Ascending aorta (tissue), 2 donors: ENCODE measurements around the gene ELF3. TPM values are rescaled to one million over a fixed set of nuclear protein-coding genes. Genes with fewer than 3 reads are reported as not detected.
"Not testable (repeated sequence)": the region's sequence is repeated elsewhere in the genome, so short reads cannot be mapped to it uniquely, and the experiment has no call there.

Experiments used
- DNase-seq, 2 donors: peaks; one replicate each; pipeline ENCODE4 v3.0.0-alpha.2; 2019; ENCODE audit warnings: low spot score in 2 of 2
- H3K27ac ChIP-seq, 2 donors: fragments of 200-600 bp; sonication (generic); one replicate each; pipeline ENCODE4 v1.5.1; 2016 to 2017; ENCODE audit warnings: mild to moderate bottlenecking in 1 of 2
- H3K27me3 ChIP-seq: fragments of 200-600 bp; sonication (generic); one replicate; pipeline ENCODE4 v1.5.1; 2017
- H3K36me3 ChIP-seq, 2 donors: fragments of 200-600 bp; sonication (generic); one replicate each; pipeline ENCODE4 v1.5.1; 2016
- H3K4me1 ChIP-seq, 2 donors: fragments of 200-600 bp; sonication (generic); one replicate each; pipeline ENCODE4 v1.5.1; 2016 to 2017; ENCODE audit warnings: mild to moderate bottlenecking in 1 of 2
- H3K4me3 ChIP-seq, 2 donors: fragments of 200-600 bp; sonication (generic); one replicate each; pipeline ENCODE4 v1.5.1; 2016 to 2017; ENCODE audit warnings: mild to moderate bottlenecking in 1 of 2
- H3K9me3 ChIP-seq, 2 donors: fragments of 200-600 bp; sonication (generic); one replicate each; pipeline ENCODE4 v1.5.1; 2016
- intact Hi-C: fragments of 100-400 bp; cut with DNase I; formaldehyde crosslinking; loops from one replicate; pipeline ENCODE4 v1.15.1; 2023
- total RNA-seq: library from RNA; depleted of rRNA; stranded (reverse); fragments of >200 nt; gene quantifications from one replicate; pipeline ENCODE4 v1.1.0, GENCODE V29; 2016
- TF ChIP-seq, protein P1 (sequence below), 3 experiments: fragments of 200-600 bp in 2 of 3; fragments of 450-650 bp in 1 of 3; sonication (generic) in 2 of 3; IDR thresholded peaks; one replicate each; pipeline ENCODE4 v1.5.1; 2016 to 2019; ENCODE audit warnings: antibody characterized with exemption in 3 of 3, mild to moderate bottlenecking in 1 of 3, moderate library complexity in 1 of 3

ELF3 gene
- total RNA-seq, 1 donor from 2014 or later = 0.96 TPM

DNA sequence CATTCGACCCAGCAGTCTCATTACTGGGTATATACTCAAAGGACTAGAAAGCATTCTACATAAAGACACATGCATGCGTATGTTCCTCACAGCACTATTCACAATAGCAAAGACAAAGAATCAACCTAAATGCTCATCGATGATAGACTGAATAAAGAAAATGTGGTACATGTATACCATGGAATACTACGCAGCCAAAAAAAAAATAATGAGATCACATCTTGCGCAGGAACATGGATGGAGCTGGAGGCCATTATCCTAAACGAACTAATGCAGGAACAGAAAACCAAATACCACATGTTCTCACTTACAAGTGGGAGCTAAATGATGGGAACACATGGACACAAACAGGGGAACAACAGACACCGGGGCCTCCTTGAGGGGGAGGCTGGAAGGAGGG is 43.7 kb downstream of the ELF3 start:
- intact Hi-C loops = no loop called here
- TF ChIP-seq, protein P1, sequence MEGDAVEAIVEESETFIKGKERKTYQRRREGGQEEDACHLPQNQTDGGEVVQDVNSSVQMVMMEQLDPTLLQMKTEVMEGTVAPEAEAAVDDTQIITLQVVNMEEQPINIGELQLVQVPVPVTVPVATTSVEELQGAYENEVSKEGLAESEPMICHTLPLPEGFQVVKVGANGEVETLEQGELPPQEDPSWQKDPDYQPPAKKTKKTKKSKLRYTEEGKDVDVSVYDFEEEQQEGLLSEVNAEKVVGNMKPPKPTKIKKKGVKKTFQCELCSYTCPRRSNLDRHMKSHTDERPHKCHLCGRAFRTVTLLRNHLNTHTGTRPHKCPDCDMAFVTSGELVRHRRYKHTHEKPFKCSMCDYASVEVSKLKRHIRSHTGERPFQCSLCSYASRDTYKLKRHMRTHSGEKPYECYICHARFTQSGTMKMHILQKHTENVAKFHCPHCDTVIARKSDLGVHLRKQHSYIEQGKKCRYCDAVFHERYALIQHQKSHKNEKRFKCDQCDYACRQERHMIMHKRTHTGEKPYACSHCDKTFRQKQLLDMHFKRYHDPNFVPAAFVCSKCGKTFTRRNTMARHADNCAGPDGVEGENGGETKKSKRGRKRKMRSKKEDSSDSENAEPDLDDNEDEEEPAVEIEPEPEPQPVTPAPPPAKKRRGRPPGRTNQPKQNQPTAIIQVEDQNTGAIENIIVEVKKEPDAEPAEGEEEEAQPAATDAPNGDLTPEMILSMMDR (IDR thresholded peaks at IDR 0.05) = no peak
- no peaks in the 10 kb centered on the region for H3K27me3 ChIP-seq
- H3K4me1 ChIP-seq = no peaks in the 10 kb centered on the region
- H3K4me3 ChIP-seq = no peak overlapping the region
- no peak for DNase-seq
- H3K27ac ChIP-seq = no peak overlapping the region
- H3K9me3 ChIP-seq = no peaks in the 10 kb centered on the region
- H3K36me3 ChIP-seq = no peaks in the 10 kb centered on the region

DNA sequence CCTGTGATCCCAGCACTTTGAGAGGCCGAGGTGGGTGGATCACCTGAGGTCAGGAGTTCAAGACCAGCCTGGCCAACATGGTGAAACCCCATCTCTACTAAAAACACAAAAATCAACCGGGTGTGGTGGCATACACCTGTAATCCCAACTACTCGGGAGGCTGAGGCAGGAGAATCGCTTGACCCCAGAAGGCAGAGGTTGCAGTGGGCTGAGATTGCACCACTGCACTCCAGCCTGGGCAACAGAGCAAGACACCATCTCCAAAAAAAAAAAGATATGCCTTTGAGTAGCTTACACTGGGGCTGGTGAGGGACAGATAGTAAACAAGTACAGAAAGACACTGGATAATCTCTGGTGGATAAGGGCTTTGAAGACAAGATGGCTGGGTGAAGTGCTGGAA is 44.3 kb downstream of the ELF3 start:
- H3K27me3 ChIP-seq, DNase-seq, H3K4me1 ChIP-seq, intact Hi-C loops, H3K27ac ChIP-seq, H3K4me3 ChIP-seq, H3K36me3 ChIP-seq, H3K9me3 ChIP-seq: not testable (repeated sequence)

DNA sequence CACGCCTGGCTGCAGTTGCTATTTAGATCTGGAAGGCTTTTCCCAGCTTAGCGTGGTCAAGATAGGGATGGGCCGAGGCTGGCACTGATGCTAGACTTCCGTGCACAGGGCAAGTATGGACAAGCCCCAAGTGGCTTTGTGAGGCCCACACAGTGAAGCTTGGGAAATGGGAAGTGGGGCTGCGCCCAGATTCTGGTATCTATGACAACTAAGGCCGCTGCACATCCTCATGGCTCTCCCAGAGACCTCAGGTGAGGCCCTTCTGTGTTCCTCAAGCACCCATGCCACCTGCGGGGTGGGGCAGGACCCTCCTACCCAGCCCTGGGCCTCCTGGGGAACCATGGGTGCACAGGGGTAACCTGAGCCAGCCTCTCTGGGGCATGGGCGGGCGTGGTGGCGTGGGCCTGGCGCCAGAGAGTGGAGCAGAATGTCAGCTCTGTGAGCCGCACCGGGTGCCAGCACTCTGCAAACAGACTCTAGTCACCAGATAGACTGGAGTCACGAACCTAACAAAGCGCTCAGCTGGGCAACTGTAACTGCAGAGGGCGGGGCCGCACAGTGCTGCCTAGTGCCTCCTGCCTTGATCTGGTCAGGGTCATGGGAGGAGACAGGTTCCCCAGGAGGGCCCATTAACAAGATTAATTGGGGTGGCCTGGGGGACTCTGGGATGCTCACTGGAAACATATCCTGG is 46.4 kb downstream of the ELF3 start:
- Histone ChIP-seq H3K9me3 (no peaks in the 10 kb centered on the region), H3K36me3 (no peaks in the 10 kb centered on the region), H3K4me3 (no peak overlapping the region), H3K27ac (no peak overlapping the region), H3K27me3 (no peaks in the 10 kb centered on the region), H3K4me1 (no peaks in the 10 kb centered on the region)
- no peak for DNase-seq
- TF ChIP-seq, protein P1 (IDR thresholded peaks at IDR 0.05) = no peak
- intact Hi-C loops = no loop called here

DNA sequence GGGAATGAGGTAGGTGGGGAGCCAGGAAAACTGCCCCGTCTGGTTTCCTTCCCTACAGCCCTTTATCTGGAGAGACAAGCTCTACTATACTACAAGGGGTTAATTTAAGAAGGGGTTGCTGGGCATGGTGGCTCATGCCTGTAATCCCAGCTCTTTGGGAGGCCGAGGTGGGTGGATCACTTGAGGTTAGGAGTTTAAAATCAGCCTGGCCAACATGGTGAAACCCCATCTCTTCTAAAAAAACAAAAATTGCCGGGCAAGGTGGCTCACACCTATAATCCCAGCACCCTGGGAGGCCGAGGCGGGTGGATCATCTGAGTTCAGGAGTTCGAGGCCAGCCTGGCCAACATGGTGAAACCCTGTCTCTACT is 46.9 kb downstream of the ELF3 start:
- H3K9me3 ChIP-seq, intact Hi-C loops, H3K27me3 ChIP-seq, H3K36me3 ChIP-seq, H3K4me1 ChIP-seq, H3K4me3 ChIP-seq, H3K27ac ChIP-seq, DNase-seq: not testable (repeated sequence)

DNA sequence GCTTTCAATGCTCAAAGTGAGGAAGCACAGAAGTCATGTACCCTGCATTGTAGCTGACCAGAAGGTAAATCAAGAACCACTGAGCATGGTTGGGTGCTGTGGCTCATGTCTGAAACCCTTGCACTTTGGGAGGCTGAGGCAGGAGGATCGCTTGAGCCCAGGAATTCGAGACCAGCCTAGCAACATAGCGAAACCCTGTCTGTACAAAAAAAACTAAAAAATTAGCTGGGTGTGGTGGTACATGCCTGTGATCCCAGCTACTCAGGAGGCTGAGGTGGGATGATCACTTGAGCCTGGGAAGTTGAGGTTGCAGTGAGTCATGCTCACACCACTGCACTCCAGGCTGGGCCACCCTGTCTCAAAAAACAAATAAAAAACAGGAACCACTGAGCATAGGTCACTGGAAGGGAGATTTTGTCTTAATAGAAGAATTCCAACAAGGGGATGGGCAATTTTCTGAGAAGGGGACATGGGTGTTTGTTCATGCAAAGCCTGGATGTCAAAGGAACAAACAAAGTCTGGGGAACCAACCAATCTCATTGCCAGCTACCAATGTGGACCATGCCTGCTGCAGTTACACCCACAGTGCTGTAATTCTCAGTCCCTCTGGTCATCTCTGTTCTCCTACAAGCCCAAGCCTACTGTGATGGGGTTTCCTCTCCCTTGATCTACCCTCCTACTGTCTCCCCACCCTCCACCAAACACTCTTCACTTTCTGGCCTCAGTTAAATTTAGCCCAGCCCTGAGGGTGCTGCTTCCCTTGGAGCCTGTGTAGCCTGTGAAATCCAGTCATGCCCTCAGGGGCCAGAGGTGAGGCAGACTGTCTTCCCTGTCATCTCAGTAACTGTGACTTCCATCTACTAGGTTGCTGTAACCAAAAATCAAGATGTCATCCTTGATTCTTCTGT is 47.9 kb downstream of the ELF3 start:
- Histone ChIP-seq H3K36me3 (no peaks in the 10 kb centered on the region), H3K4me1 (no peaks in the 10 kb centered on the region), H3K4me3 (no peak overlapping the region), H3K9me3 (no peaks in the 10 kb centered on the region), H3K27ac (no peak overlapping the region), H3K27me3 (no peaks in the 10 kb centered on the region)
- no peak for DNase-seq
- TF ChIP-seq, protein P1 (IDR thresholded peaks at IDR 0.05) = no peak
- intact Hi-C loops = no loop called here

DNA sequence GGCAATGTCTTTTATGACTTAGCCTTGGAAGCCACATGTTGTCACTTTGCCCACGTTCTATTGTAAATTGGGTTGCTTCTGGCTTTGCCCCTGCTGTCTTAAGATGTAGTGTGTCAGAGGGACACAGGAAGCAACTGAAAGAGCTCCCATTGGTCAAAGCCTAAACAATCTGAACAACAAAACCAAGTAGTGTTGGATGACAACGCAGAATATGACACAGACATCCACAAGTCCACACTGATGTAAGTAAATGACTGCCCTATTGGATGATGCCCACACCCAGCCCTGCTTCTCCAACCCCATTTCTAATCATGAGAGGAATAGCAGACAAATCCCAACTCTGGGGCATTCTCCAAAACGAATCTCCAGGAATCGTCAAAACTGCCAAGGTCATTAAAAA is 50.7 kb downstream of the ELF3 start:
- no peaks in the 10 kb centered on the region for H3K4me1 ChIP-seq
- no peak overlapping the region for H3K4me3 ChIP-seq
- TF ChIP-seq, protein P1 (IDR thresholded peaks at IDR 0.05) = no peak
- no peak for DNase-seq
- no peaks in the 10 kb centered on the region for H3K9me3 ChIP-seq
- H3K27me3 ChIP-seq = no peaks in the 10 kb centered on the region
- intact Hi-C loops = no loop called here
- H3K36me3 ChIP-seq = no peaks in the 10 kb centered on the region
- H3K27ac ChIP-seq = no peak overlapping the region

DNA sequence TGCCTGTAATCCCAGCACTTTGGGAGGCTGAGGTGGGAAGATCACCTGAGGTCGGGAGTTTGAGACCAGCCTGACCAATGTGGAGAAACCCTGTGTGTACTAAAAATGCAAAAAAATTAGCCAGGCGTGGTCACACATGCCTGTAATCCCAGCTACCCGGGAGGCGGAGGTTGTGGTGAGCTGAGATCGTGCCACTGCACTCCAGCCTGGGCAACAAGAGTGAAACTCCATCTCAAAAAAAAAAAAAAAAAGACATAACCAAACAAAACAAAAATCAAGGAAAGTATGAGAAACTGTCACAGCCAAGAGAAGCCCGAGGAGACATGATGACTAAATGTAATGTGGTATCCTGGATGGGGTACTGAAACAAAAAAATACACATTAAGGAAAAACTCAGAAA is 51.4 kb downstream of the ELF3 start:
- H3K27ac ChIP-seq, intact Hi-C loops, H3K4me3 ChIP-seq, H3K4me1 ChIP-seq, H3K9me3 ChIP-seq, H3K27me3 ChIP-seq, H3K36me3 ChIP-seq, DNase-seq: not testable (repeated sequence)

DNA sequence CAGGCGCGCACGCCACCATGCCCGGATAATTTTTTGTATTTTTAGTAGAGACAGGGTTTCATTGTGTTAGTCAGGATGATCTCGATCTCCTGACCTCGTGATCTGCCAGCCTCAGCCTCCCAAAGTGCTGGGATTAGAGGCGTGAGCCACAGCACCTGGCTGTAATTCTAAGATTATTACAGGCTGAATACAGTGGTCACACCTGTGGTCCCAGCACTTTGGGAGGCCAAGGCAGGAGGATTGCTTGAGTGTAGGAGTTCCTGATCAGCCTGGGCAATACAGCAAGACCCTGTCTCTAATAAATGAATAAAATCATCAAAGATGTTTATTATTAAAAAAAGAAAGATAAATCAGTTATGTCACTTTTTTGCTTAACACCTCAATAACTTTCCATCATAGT is 52.2 kb downstream of the ELF3 start:
- H3K27ac ChIP-seq, DNase-seq, H3K4me3 ChIP-seq, H3K9me3 ChIP-seq, H3K27me3 ChIP-seq, H3K4me1 ChIP-seq, intact Hi-C loops, H3K36me3 ChIP-seq: not testable (repeated sequence)
